B cell (primary cell): ENCODE data around the gene MAS1L. TPM values are rescaled to one million over a fixed set of nuclear protein-coding genes. Genes with fewer than 3 reads are reported as not detected.

ENCODE experiments used
- ATAC-seq: fragments of 200-7000 bp; cut with Tn5 transposase; one replicate; pipeline ENCODE4 v1.10.0; 2021; ENCODE audit warnings: low read depth, mild to moderate bottlenecking, moderate number of reproducible peaks, moderate library complexity
- CTCF ChIA-PET: fragments of 350-600 bp; sonication (Branson Sonifier 250); formaldehyde crosslinking; loops from one replicate; lab custom pipeline; 2021; ENCODE audit warnings: antibody characterized with exemption, inconsistent platforms; lab: Charles Lee
- POLR2A ChIA-PET: fragments of 350-600 bp; sonication (Branson Sonifier 250); formaldehyde crosslinking; loops from one replicate; lab custom pipeline; 2021; ENCODE audit warnings: antibody characterized with exemption; lab: Charles Lee
- DNase-seq: peaks from one replicate; pipeline ENCODE4 v3.0.0; 2013
- H2AFZ ChIP-seq: 2 replicates; pipeline ENCODE4 v1.6.1; 2012; ENCODE audit warnings: mild to moderate bottlenecking, low read depth, low read length; ENCODE audit not compliant: insufficient read depth, poor library complexity, severe bottlenecking
- H3K27ac ChIP-seq, 2 donors: 1 replicate in 1 of 2; 2 replicates in 1 of 2; pipeline ENCODE4 v1.5.1; 2012 to 2013; ENCODE audit warnings: low read length in 2 of 2, mild to moderate bottlenecking in 2 of 2, moderate library complexity in 1 of 2
- H3K27me3 ChIP-seq, 4 experiments: fragments of 200-600 bp in 1 of 4; sonication (generic) in 1 of 4; replicated peaks in 1 of 4; 1 replicate in 2 of 4; 2 replicates in 2 of 4; pipeline versions ENCODE4 v1.6.1 to v1.7.0; 2013 to 2016; ENCODE audit warnings: low read length in 3 of 4, mild to moderate bottlenecking in 2 of 4, mixed read lengths in 1 of 4, moderate library complexity in 1 of 4; ENCODE audit not compliant: insufficient read depth in 4 of 4, control insufficient read depth in 3 of 4; ENCODE audit errors: control extremely low read depth in 1 of 4
- H3K36me3 ChIP-seq, 2 experiments: replicated peaks in 1 of 2; 1 replicate in 1 of 2; 2 replicates in 1 of 2; pipeline versions ENCODE4 v1.6.1 to v1.7.1; 2013; ENCODE audit warnings: low read length in 1 of 2; ENCODE audit not compliant: insufficient read depth in 2 of 2, control insufficient read depth in 1 of 2; ENCODE audit errors: control extremely low read depth in 1 of 2, extremely low read depth in 1 of 2
- H3K4me1 ChIP-seq, 2 donors: fragments of 200-600 bp in 1 of 2; sonication (generic) in 1 of 2; 1 replicate in 1 of 2; 2 replicates in 1 of 2; pipeline versions ENCODE4 v1.5.1 to v1.6.1; 2013 to 2017; ENCODE audit warnings: low read length in 2 of 2; ENCODE audit not compliant: control insufficient read depth in 2 of 2, insufficient read depth in 2 of 2
- H3K4me2 ChIP-seq: replicated peaks from 2 replicates; pipeline ENCODE3; 2012; ENCODE audit warnings: mild to moderate bottlenecking, low read depth, low read length; ENCODE audit not compliant: poor library complexity, severe bottlenecking
- H3K4me3 ChIP-seq, 5 experiments: fragments of 200-600 bp in 1 of 5; sonication (generic) in 1 of 5; 1 replicate in 3 of 5; 2 replicates in 2 of 5; pipeline versions ENCODE4 v1.5.1 to v1.7.0; 2011 to 2016; ENCODE audit warnings: low read length in 4 of 5, mild to moderate bottlenecking in 4 of 5, low read depth in 2 of 5, control low read depth in 1 of 5, moderate library complexity in 1 of 5; ENCODE audit not compliant: insufficient read depth in 1 of 5; ENCODE audit errors: control extremely low read depth in 1 of 5, extremely low read depth in 1 of 5
- H3K79me2 ChIP-seq: fragments of 200-600 bp; sonication (generic); one replicate; pipeline ENCODE4 v1.6.0; 2016; ENCODE audit warnings: low read length; ENCODE audit not compliant: control insufficient read depth, insufficient read depth
- H3K9ac ChIP-seq: fragments of 200-600 bp; sonication (generic); 2 replicates; pipeline ENCODE4 v1.6.1; 2017; ENCODE audit warnings: mild to moderate bottlenecking, low read length, moderate library complexity
- H3K9me3 ChIP-seq, 3 donors: one replicate each; pipeline versions ENCODE4 v1.6.1 to v1.7.1; 2013; ENCODE audit warnings: low read length in 2 of 3; ENCODE audit not compliant: control insufficient read depth in 2 of 3, insufficient read depth in 1 of 3; ENCODE audit errors: control extremely low read depth in 1 of 3
- H4K20me1 ChIP-seq: 2 replicates; pipeline ENCODE4 v1.6.0; 2012; ENCODE audit warnings: mild to moderate bottlenecking, low read length; ENCODE audit not compliant: insufficient read depth, control insufficient read depth, poor library complexity, severe bottlenecking
- H3K27ac Mint-ChIP-seq: one replicate; pipeline ENCODE4 v1.8.0; 2021; ENCODE audit warnings: mixed read lengths
- H3K27me3 Mint-ChIP-seq: one replicate; pipeline ENCODE4 v1.8.0; 2021; ENCODE audit warnings: mixed read lengths
- H3K4me1 Mint-ChIP-seq: one replicate; pipeline ENCODE4 v1.8.0; 2021; ENCODE audit warnings: mixed read lengths
- H3K4me3 Mint-ChIP-seq: one replicate; pipeline ENCODE4 v1.8.0; 2021; ENCODE audit warnings: mixed read lengths
- H3K9me3 Mint-ChIP-seq: one replicate; pipeline ENCODE4 v1.8.0; 2022; ENCODE audit warnings: mixed read lengths; ENCODE audit not compliant: insufficient read depth
- EZH2 ChIP-seq: IDR thresholded peaks from 2 replicates; pipeline ENCODE4 v1.6.1; 2012; ENCODE audit warnings: borderline replicate concordance, low read depth, mild to moderate bottlenecking, moderate library complexity, low read length; ENCODE audit not compliant: insufficient read depth, poor library complexity, severe bottlenecking
- WGBS: methylation state at CpG from one replicate; pipeline ENCODE4 v1.1.5; 2013; ENCODE audit warnings: missing lambda C conversion rate; ENCODE audit not compliant: insufficient coverage; 5-methylcytosine and 5-hydroxymethylcytosine counted together
- intact Hi-C: fragments of 100-400 bp; cut with micrococcal nuclease; formaldehyde crosslinking; loops from one replicate; pipeline ENCODE4 v1.10.0; 2022
- polyA plus RNA-seq: library from polyadenylated mRNA; depleted of rRNA; stranded (reverse); fragments of >200 nt; gene quantifications from 2 replicates; pipeline ENCODE4 v1.2.3, GENCODE V29; 2012
- total RNA-seq, 2 donors: library from RNA; stranded (reverse); fragments of 120-200 nt in 1 of 2; gene quantifications; 1 replicate in 1 of 2; 2 replicates in 1 of 2; pipeline versions ENCODE4 v1.2.3 to v1.2.4, GENCODE V29; 2013 to 2022
- TF ChIP-seq, protein P1 (sequence below): fragments of 200-600 bp; IDR thresholded peaks from one replicate; pipeline ENCODE4 v1.8.0; 2022; ENCODE audit warnings: antibody characterized with exemption, mild to moderate bottlenecking

MAS1L gene
- total and polyA plus RNA-seq, 2 donors (not counting 1 experiment from before 2014, with no cell fraction given), result not detected

GRCh38 chr6:29516108-29516507 lies 28.4 kb upstream of the MAS1L start:
- ChIA-PET POLR2A (no interaction called here), CTCF (no interaction called here)
- Histone ChIP-seq H3K4me3 (no peak overlapping the region), H3K27me3 (peaks cover 0 to 6% (median 3%) of the 10 kb centered on the region in 4 experiments), H3K4me2 (no peak overlapping the region), H3K9ac (no peak overlapping the region), H3K36me3 (no peaks in the 10 kb centered on the region), H3K27ac (no peak overlapping the region), H3K79me2 (no peaks in the 10 kb centered on the region), H2AFZ (no peak overlapping the region), H4K20me1 (no peaks in the 10 kb centered on the region), H3K4me1 (no peaks in the 10 kb centered on the region), H3K9me3 (no peaks in the 10 kb centered on the region)
- no peak overlapping the region for H3K27ac Mint-ChIP-seq
- H3K4me1 Mint-ChIP-seq, result no peaks in the 10 kb centered on the region
- H3K4me3 Mint-ChIP-seq, result no peak overlapping the region
- H3K9me3 Mint-ChIP-seq, result no peaks in the 10 kb centered on the region
- ATAC-seq (no peak), DNase-seq (no peak)
- intact Hi-C loops, result no loop called here
- TF ChIP-seq EZH2, result no peak
- TF ChIP-seq, protein P1, sequence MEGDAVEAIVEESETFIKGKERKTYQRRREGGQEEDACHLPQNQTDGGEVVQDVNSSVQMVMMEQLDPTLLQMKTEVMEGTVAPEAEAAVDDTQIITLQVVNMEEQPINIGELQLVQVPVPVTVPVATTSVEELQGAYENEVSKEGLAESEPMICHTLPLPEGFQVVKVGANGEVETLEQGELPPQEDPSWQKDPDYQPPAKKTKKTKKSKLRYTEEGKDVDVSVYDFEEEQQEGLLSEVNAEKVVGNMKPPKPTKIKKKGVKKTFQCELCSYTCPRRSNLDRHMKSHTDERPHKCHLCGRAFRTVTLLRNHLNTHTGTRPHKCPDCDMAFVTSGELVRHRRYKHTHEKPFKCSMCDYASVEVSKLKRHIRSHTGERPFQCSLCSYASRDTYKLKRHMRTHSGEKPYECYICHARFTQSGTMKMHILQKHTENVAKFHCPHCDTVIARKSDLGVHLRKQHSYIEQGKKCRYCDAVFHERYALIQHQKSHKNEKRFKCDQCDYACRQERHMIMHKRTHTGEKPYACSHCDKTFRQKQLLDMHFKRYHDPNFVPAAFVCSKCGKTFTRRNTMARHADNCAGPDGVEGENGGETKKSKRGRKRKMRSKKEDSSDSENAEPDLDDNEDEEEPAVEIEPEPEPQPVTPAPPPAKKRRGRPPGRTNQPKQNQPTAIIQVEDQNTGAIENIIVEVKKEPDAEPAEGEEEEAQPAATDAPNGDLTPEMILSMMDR, result no peak
- peaks cover 27% of the 10 kb centered on the region for H3K27me3 Mint-ChIP-seq
- 9% methylated on average over 6 of the region's 6 CpGs for WGBS

DNA sequence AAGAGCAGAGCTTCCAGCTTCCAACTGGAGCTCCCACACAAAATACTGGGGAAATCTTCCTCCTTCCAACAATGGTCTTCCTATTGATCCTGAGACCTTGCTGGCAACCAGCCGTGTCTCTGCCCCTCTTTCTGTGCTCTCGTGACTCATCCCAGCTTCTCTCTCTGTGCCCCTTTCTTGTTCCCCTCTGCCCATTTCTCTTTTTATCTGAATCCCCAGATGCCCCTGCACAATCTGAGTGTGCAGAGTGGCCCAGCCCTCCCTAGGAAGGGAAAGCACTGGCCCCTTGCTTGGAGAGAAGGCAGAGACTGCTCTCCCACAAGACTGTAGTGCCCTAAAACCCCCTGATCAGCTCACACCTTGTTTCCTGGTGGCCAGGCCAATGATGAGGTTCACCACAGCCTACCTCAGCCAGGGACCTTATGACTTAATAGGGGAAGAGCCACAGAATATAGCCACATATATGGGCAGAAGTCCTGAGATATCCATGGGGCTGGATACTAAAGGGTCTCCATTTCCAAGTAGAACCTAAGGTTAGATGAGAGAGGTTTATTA lies 23.1 kb upstream of the MAS1L start:
- H3K4me3 ChIP-seq, result no peak overlapping the region
- no peak overlapping the region for H3K4me2 ChIP-seq
- H3K27ac ChIP-seq, result no peak overlapping the region
- H3K27me3 ChIP-seq, result no peaks in the 10 kb centered on the region
- no peak overlapping the region for H3K9ac ChIP-seq
- ChIA-PET POLR2A (no interaction called here), CTCF (no interaction called here)
- H3K9me3 Mint-ChIP-seq, result no peaks in the 10 kb centered on the region
- 84% methylated on average over 2 of the region's 2 CpGs for WGBS
- intact Hi-C loops, result no loop called here
- H4K20me1 ChIP-seq, result no peaks in the 10 kb centered on the region
- H2AFZ ChIP-seq, result no peak overlapping the region
- H3K4me3 Mint-ChIP-seq, result no peak overlapping the region
- H3K79me2 ChIP-seq, result no peaks in the 10 kb centered on the region
- H3K4me1 ChIP-seq, result no peaks in the 10 kb centered on the region
- H3K4me1 Mint-ChIP-seq, result no peaks in the 10 kb centered on the region
- no peak for TF ChIP-seq EZH2
- TF ChIP-seq, protein P1, result no peak
- no peak for DNase-seq
- H3K36me3 ChIP-seq, result no peaks in the 10 kb centered on the region
- H3K9me3 ChIP-seq, result no peaks in the 10 kb centered on the region
- ATAC-seq, result no peak
- no peak overlapping the region for H3K27ac Mint-ChIP-seq
- peaks cover 8% of the 10 kb centered on the region for H3K27me3 Mint-ChIP-seq
